Neural progenitor cell (in vitro differentiated cells): Measurements from ENCODE around the gene GRK6. TPM values are rescaled to one million over a fixed set of nuclear protein-coding genes. Genes with fewer than 3 reads are reported as not detected.
A peak's percentile ranks its signal among the peaks of the same experiment; 100 is the strongest.

Source experiments
- DNase-seq: peaks from one replicate; pipeline ENCODE4 v3.0.0-alpha.2; 2016; ENCODE audit warnings: low spot score
- H2AFZ ChIP-seq: fragments of 200-600 bp; sonication (generic); replicated peaks from 2 replicates; pipeline ENCODE4 v1.6.1; 2016; ENCODE audit warnings: antibody characterized with exemption
- H3F3A ChIP-seq: fragments of 200-600 bp; sonication (generic); 2 replicates; pipeline ENCODE4 v1.6.1; 2016; ENCODE audit warnings: antibody characterized with exemption, low read depth
- H3K27ac ChIP-seq: fragments of 200-600 bp; sonication (generic); 2 replicates; pipeline ENCODE4 v1.5.1; 2016; ENCODE audit warnings: mild to moderate bottlenecking
- H3K27me3 ChIP-seq: fragments of 200-600 bp; sonication (generic); 2 replicates; pipeline ENCODE4 v1.6.1; 2016; ENCODE audit warnings: mild to moderate bottlenecking, moderate library complexity
- H3K36me3 ChIP-seq: fragments of 200-600 bp; sonication (generic); 2 replicates; pipeline ENCODE4 v1.5.1; 2016
- H3K4me1 ChIP-seq: fragments of 200-600 bp; sonication (generic); 2 replicates; pipeline ENCODE4 v1.6.1; 2016; ENCODE audit warnings: mixed run types
- H3K4me2 ChIP-seq: fragments of 200-600 bp; sonication (generic); 2 replicates; pipeline ENCODE4 v1.6.1; 2016
- H3K4me3 ChIP-seq: fragments of 200-600 bp; sonication (generic); 2 replicates; pipeline ENCODE4 v1.5.1; 2016
- H3K79me2 ChIP-seq: fragments of 200-600 bp; sonication (generic); 2 replicates; pipeline ENCODE4 v1.6.1; 2016; ENCODE audit warnings: low read depth
- H3K9ac ChIP-seq: fragments of 200-600 bp; sonication (generic); 2 replicates; pipeline ENCODE4 v1.6.1; 2016
- H3K9me3 ChIP-seq: fragments of 200-600 bp; sonication (generic); 2 replicates; pipeline ENCODE4 v1.5.1; 2016; ENCODE audit warnings: low read depth
- H4K20me1 ChIP-seq: fragments of 200-600 bp; sonication (generic); 2 replicates; pipeline ENCODE4 v1.6.1; 2016; ENCODE audit warnings: low read depth
- H3K27ac Mint-ChIP-seq: 3 replicates; pipeline ENCODE4 v1.8.0; 2021; ENCODE audit warnings: mixed read lengths
- H3K27me3 Mint-ChIP-seq: 2 replicates; pipeline ENCODE4 v1.8.0; 2022; ENCODE audit warnings: low read depth, mild to moderate bottlenecking, inconsistent platforms, moderate library complexity, mixed read lengths; ENCODE audit not compliant: insufficient read depth
- H3K36me3 Mint-ChIP-seq: 3 replicates; pipeline ENCODE4 v1.8.0; 2021; ENCODE audit warnings: mixed read lengths
- H3K4me1 Mint-ChIP-seq: 3 replicates; pipeline ENCODE4 v1.8.0; 2021; ENCODE audit warnings: mixed read lengths
- H3K4me3 Mint-ChIP-seq: 3 replicates; pipeline ENCODE4 v1.8.0; 2021; ENCODE audit warnings: mild to moderate bottlenecking, moderate library complexity, mixed read lengths
- H3K9me3 Mint-ChIP-seq: 3 replicates; pipeline ENCODE4 v1.8.0; 2020; ENCODE audit warnings: mixed read lengths
- EZH2 ChIP-seq: fragments of 200-600 bp; sonication (generic); IDR thresholded peaks from 2 replicates; pipeline ENCODE4 v1.6.1; 2017; ENCODE audit warnings: antibody characterized with exemption, mild to moderate bottlenecking, moderate library complexity
- EZH2phosphoT487 ChIP-seq: fragments of 200-600 bp; sonication (generic); IDR thresholded peaks from 2 replicates; pipeline ENCODE4 v1.6.1; 2017; ENCODE audit warnings: antibody characterized with exemption
- total RNA-seq: library from RNA; depleted of rRNA; stranded (reverse); fragments of >200 nt; gene quantifications from 2 replicates; pipeline ENCODE4 v1.2.3, GENCODE V29; 2015; ENCODE audit warnings: low replicate concordance
- TF ChIP-seq, protein P1 (sequence below): fragments of 200-600 bp; sonication (generic); IDR thresholded peaks from 2 replicates; pipeline ENCODE4 v1.5.1; 2017; ENCODE audit warnings: antibody characterized with exemption, mild to moderate bottlenecking

The GRK6 gene
- total RNA-seq, 1 donor from 2014 or later = 24.0 TPM

DNA sequence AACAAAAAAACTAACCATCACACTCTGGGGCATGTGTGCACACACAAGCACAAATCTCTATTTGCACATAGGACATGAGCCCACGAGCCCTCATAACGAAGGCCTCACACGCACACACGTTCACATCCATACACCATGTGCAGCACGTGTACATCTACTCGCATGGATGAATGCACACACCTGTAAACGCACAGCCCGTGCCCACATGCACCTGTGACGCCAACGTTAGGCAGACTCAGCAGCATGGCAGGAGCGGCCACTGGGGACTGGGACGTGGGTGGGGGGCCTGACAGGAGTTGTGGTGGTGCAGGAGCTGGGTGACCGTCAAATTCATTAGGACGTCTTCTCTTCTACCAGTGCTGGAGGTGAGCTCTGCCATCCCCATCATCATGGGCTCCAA lies 39.1 kb upstream of the GRK6 start:
- H3K4me3 Mint-ChIP-seq = no peak overlapping the region
- TF ChIP-seq, protein P1, sequence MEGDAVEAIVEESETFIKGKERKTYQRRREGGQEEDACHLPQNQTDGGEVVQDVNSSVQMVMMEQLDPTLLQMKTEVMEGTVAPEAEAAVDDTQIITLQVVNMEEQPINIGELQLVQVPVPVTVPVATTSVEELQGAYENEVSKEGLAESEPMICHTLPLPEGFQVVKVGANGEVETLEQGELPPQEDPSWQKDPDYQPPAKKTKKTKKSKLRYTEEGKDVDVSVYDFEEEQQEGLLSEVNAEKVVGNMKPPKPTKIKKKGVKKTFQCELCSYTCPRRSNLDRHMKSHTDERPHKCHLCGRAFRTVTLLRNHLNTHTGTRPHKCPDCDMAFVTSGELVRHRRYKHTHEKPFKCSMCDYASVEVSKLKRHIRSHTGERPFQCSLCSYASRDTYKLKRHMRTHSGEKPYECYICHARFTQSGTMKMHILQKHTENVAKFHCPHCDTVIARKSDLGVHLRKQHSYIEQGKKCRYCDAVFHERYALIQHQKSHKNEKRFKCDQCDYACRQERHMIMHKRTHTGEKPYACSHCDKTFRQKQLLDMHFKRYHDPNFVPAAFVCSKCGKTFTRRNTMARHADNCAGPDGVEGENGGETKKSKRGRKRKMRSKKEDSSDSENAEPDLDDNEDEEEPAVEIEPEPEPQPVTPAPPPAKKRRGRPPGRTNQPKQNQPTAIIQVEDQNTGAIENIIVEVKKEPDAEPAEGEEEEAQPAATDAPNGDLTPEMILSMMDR = no peak
- no peak for TF ChIP-seq EZH2phosphoT487
- TF ChIP-seq EZH2 = no peak

DNA sequence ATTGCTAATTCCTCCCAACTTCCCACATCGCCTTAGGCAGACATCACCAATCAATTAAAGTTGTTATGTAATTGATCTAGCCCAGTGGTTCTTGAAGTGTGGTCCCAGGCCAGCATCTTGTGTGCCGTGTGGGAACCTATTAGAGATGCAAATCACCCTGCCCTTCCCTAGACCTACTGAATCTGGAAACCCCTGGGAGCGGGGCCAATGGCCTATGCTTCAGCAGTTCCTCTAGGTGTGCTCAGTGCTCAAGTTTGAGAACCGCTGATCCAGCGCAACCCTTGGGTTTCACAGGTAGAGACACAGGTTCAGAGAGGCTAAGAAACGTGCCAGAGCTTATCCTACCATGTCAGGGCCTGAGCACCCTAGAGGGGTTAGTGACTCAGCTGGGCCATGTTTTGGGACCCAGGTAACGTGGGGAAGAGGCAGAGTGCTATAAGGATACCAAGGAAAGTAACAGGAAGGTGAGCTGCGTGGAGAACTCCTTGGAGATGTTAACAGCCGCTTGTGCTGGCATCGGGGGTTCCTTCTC lies 37.9 kb upstream of the GRK6 start:
- H3K36me3 ChIP-seq = no peaks in the 10 kb centered on the region
- H4K20me1 ChIP-seq = no peaks in the 10 kb centered on the region
- no peak overlapping the region for H3K4me3 ChIP-seq
- no peak overlapping the region for H2AFZ ChIP-seq
- Mint-ChIP-seq H3K9me3 (no peaks in the 10 kb centered on the region), H3K36me3 (no peaks in the 10 kb centered on the region), H3K27me3 (peaks cover 11% of the 10 kb centered on the region), H3K4me3 (no peak overlapping the region), H3K4me1 (peaks cover 34% of the 10 kb centered on the region), H3K27ac (peak overlapping the region; percentile 86)
- H3F3A ChIP-seq = no peaks in the 10 kb centered on the region
- H3K27me3 ChIP-seq = peaks cover 24% of the 10 kb centered on the region
- H3K4me2 ChIP-seq = no peak overlapping the region
- no peak overlapping the region for H3K27ac ChIP-seq
- no peaks in the 10 kb centered on the region for H3K9me3 ChIP-seq
- TF ChIP-seq EZH2phosphoT487 = no peak
- no peak for TF ChIP-seq EZH2
- H3K4me1 ChIP-seq = no peaks in the 10 kb centered on the region
- H3K79me2 ChIP-seq = no peaks in the 10 kb centered on the region
- no peak overlapping the region for H3K9ac ChIP-seq
- no peak for DNase-seq

More for the DNA sequence above, 39.1 kb upstream of the GRK6 start:
- no peak for DNase-seq
- no peaks in the 10 kb centered on the region for H3K36me3 Mint-ChIP-seq
- H3K79me2 ChIP-seq = no peaks in the 10 kb centered on the region
- H4K20me1 ChIP-seq = no peaks in the 10 kb centered on the region
- H2AFZ ChIP-seq = no peak overlapping the region
- no peaks in the 10 kb centered on the region for H3K4me1 ChIP-seq
- no peak overlapping the region for H3K4me2 ChIP-seq
- H3K9me3 Mint-ChIP-seq = no peaks in the 10 kb centered on the region
- H3K4me1 Mint-ChIP-seq = peaks cover 35% of the 10 kb centered on the region
- peak overlapping the region; percentile 21 for H3K27ac Mint-ChIP-seq
- no peak overlapping the region for H3K4me3 ChIP-seq
- H3K9me3 ChIP-seq = no peaks in the 10 kb centered on the region
- H3F3A ChIP-seq = no peaks in the 10 kb centered on the region
- H3K9ac ChIP-seq = no peak overlapping the region
- H3K27me3 Mint-ChIP-seq = peaks cover 15% of the 10 kb centered on the region
- H3K27ac ChIP-seq = no peak overlapping the region
- H3K27me3 ChIP-seq = peaks cover 26% of the 10 kb centered on the region
- H3K36me3 ChIP-seq = no peaks in the 10 kb centered on the region

DNA sequence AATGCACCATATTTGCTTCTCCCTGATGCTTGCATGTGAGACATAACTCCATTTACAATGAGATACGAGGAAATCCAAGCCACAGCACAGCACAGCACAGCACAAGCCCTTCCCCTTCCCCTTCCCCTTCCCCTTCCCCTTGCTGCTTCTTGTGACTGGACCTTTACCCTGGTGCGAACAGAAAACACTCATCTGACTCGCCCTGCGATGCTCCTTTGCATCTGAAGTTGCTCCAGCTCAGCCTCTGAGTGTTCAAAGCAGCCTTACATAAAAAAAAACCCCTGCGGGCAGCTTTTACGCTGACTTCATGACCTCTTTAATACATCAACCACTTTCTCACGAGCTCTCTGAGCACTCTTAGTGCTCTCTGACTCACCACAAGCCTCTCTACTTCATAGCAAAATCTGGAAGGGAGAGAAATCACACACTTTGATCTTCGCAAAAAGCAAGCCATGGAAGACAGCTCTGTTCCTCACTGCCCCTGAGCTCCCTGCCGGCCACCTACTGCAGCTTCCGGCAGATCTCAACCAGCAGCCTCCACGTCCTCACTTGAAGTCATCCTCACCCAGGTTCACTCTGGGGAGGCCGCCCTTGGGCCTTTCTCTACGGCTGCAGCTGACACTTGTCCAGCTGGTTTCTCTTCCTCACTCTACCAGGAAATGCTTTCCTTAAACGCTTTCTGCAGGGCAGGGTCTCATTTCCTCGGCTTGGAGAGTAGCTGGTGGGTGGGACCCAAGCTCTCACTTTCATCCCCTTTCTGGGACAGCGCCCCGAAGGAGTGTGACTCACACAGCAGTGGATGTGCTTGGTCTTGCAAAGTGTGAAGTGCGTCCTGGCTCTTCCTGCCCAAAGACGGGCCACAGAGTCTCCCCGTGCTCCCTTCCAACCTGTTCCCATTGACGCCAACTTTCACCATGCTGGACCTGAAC lies 37.0 kb upstream of the GRK6 start:
- Histone ChIP-seq H3K4me1 (no peaks in the 10 kb centered on the region), H3K27ac (no peak overlapping the region), H3K9me3 (no peaks in the 10 kb centered on the region), H3K36me3 (no peaks in the 10 kb centered on the region), H3F3A (no peaks in the 10 kb centered on the region), H3K27me3 (peaks cover 19% of the 10 kb centered on the region), H4K20me1 (no peaks in the 10 kb centered on the region), H3K4me2 (no peak overlapping the region), H2AFZ (no peak overlapping the region), H3K79me2 (no peaks in the 10 kb centered on the region), H3K9ac (no peak overlapping the region), H3K4me3 (no peak overlapping the region)
- H3K4me1 Mint-ChIP-seq = peaks cover 34% of the 10 kb centered on the region
- peaks cover 8% of the 10 kb centered on the region for H3K27me3 Mint-ChIP-seq
- DNase-seq = no peak
- H3K9me3 Mint-ChIP-seq = no peaks in the 10 kb centered on the region
- H3K4me3 Mint-ChIP-seq = peak overlapping the region; percentile 44
- TF ChIP-seq EZH2 (no peak), EZH2phosphoT487 (no peak)
- TF ChIP-seq, protein P1 = no peak
- peak overlapping the region; percentile 89 for H3K27ac Mint-ChIP-seq
- no peaks in the 10 kb centered on the region for H3K36me3 Mint-ChIP-seq
